GM12891 (cell line): ENCODE data around the gene ENTPD7.
"Not testable (repeated sequence)": the region's sequence is repeated elsewhere in the genome, so short reads cannot be mapped to it uniquely, and the experiment has no call there.

Source experiments
- POLR2A ChIP-seq: IDR thresholded peaks from 2 replicates; pipeline ENCODE4 v1.6.1; 2011; ENCODE audit warnings: low read depth, low read length, control low read depth
- POLR2AphosphoS5 ChIP-seq: IDR thresholded peaks from 2 replicates; pipeline ENCODE4 v1.6.1; 2011; ENCODE audit warnings: low read depth, low read length, control low read depth
- POU2F2 ChIP-seq: IDR thresholded peaks from 2 replicates; pipeline ENCODE4 v1.6.1; 2011; ENCODE audit warnings: low read depth, mild to moderate bottlenecking, control low read depth, low read length, moderate library complexity
- SPI1 ChIP-seq: IDR thresholded peaks from 2 replicates; pipeline ENCODE4 v1.6.1; 2011; ENCODE audit warnings: low read depth, low read length, control low read depth
- TAF1 ChIP-seq: IDR thresholded peaks from 2 replicates; pipeline ENCODE4 v1.6.1; 2011; ENCODE audit warnings: low read depth, low read length, control low read depth

DNA sequence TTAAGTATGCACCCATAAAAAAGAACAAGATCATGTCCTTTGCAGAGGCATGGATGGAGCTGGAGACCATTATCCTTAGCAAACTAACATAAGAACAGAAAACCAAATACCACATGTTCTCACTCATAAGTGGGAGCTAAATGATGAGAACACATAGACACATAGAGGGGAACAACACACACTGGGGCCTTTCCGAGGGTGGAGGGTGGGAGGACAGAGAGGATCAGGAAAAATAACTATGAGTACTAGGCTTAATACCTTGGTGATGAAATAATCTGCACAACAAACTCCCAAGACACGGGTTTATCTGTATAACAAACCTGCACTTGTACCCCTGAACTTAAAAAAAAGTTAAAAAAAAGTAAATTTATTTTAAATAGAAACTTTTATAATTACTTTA, 86.9 kb downstream of the ENTPD7 start:
- not testable (repeated sequence) for TF ChIP-seq TAF1, POLR2A, POLR2AphosphoS5, SPI1, POU2F2
